SU-DHL-6 (cell line): ENCODE results near the gene AMHR2.
"Not testable (repeated sequence)": the region's sequence is repeated elsewhere in the genome, so short reads cannot be mapped to it uniquely, and the experiment has no call there.

Experiments
- H2AFZ ChIP-seq: fragments of 200-600 bp; sonication (generic); 2 replicates; pipeline ENCODE4 v1.6.1; 2014; ENCODE audit warnings: low read depth, mild to moderate bottlenecking, moderate library complexity, mixed read lengths, antibody characterized with exemption, low read length; ENCODE audit not compliant: severe bottlenecking
- H3F3A ChIP-seq: fragments of 200-600 bp; shearing (Covaris generic); 2 replicates; pipeline ENCODE4 v1.6.0; 2016; ENCODE audit warnings: antibody characterized with exemption, mild to moderate bottlenecking; ENCODE audit not compliant: insufficient read depth
- H3K27ac ChIP-seq: fragments of 200-600 bp; sonication (generic); 2 replicates; pipeline ENCODE4 v1.5.1; 2016; ENCODE audit warnings: low read depth, mild to moderate bottlenecking, low read length, moderate library complexity, mixed read lengths
- H3K27me3 ChIP-seq: fragments of 200-600 bp; sonication (generic), shearing (Covaris generic); 2 replicates; pipeline ENCODE4 v1.6.0; 2014; ENCODE audit warnings: mild to moderate bottlenecking, low read length
- H3K36me3 ChIP-seq: fragments of 200-600 bp; sonication (generic); 2 replicates; pipeline ENCODE4 v1.6.1; 2014; ENCODE audit warnings: mild to moderate bottlenecking, low read length, mixed read lengths
- H3K4me2 ChIP-seq: fragments of 300-600, 200-600 bp; shearing (Covaris generic), sonication (generic); 2 replicates; pipeline ENCODE4 v1.6.0; 2014; ENCODE audit warnings: low read length, low read depth, mild to moderate bottlenecking; ENCODE audit not compliant: poor library complexity, severe bottlenecking
- H3K4me3 ChIP-seq: fragments of 200-600 bp; sonication (generic); 2 replicates; pipeline ENCODE4 v1.5.1; 2014; ENCODE audit warnings: antibody characterized with exemption, low read length, mild to moderate bottlenecking, mixed read lengths; ENCODE audit not compliant: insufficient read depth, poor library complexity, severe bottlenecking
- H3K79me2 ChIP-seq: fragments of 200-600 bp; sonication (generic); 2 replicates; pipeline ENCODE4 v1.6.1; 2014; ENCODE audit warnings: mild to moderate bottlenecking, low read length, moderate library complexity; ENCODE audit not compliant: insufficient read depth
- H3K9ac ChIP-seq: fragments of 200-600 bp; sonication (generic); 2 replicates; pipeline ENCODE4 v1.7.0; 2014; ENCODE audit warnings: mild to moderate bottlenecking, low read length
- H3K9me2 ChIP-seq: fragments of 200-600 bp; sonication (generic); replicated peaks from 2 replicates; pipeline ENCODE4 v1.6.1; 2014; ENCODE audit warnings: low read length; ENCODE audit not compliant: insufficient read depth
- H3K9me3 ChIP-seq: fragments of 200-600 bp; sonication (generic); 2 replicates; pipeline ENCODE4 v1.6.1; 2014; ENCODE audit warnings: low read length, mixed read lengths; ENCODE audit not compliant: insufficient read depth
- H4K20me1 ChIP-seq: fragments of 200-600 bp; sonication (generic); 2 replicates; pipeline ENCODE4 v1.6.1; 2014; ENCODE audit warnings: low read depth, mild to moderate bottlenecking, antibody characterized with exemption, low read length, moderate library complexity, mixed read lengths
- EZH2phosphoT487 ChIP-seq: fragments of 200-600 bp; sonication (generic), shearing (Covaris generic); conservative IDR thresholded peaks from 2 replicates; pipeline ENCODE4 v1.6.1; 2018; ENCODE audit warnings: mild to moderate bottlenecking, antibody characterized with exemption, low read length, moderate library complexity, mixed read lengths
- TF ChIP-seq, protein P1 (sequence below): fragments of 200-600 bp; sonication (generic); IDR thresholded peaks from one replicate; pipeline ENCODE4 v1.5.1; 2017; ENCODE audit warnings: antibody characterized with exemption, mild to moderate bottlenecking, low read length, moderate library complexity; ENCODE audit not compliant: insufficient read depth, poor library complexity, severe bottlenecking

The AMHR2 gene

DNA sequence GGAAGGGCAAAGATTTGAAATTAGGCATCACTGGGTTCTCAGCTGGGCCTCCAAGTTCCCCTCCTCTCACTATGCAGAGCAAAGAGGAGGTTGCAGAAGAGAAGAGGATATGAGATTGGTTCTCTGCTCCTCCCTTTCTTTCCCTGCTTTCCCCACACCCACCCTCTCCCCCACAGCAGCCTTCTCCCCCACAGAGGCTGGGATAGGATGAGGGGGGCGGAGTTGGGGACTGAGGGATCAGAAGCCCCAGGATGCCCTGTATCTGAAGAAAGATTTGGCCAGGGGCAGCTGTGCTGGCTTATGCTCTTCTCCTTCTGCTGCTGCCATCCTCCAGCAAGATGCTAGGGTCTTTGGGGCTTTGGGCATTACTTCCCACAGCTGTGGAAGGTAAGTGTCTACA, at the start of gene AMHR2:
TSS of gene AMHR2 (plus strand) at position 259 of the 400 bp plus-strand sequence. CDS start at position 339, 80 bp downstream.
- Histone ChIP-seq H3K9me3 (no peaks in the 10 kb centered on the region), H3K9me2 (no peaks in the 10 kb centered on the region), H3K9ac (no peak within 1 kb of the TSS), H3K27me3 (no peaks in the 10 kb centered on the region), H2AFZ (no peak within 1 kb of the TSS), H3K36me3 (no peaks in the 10 kb centered on the region), H3F3A (no peaks in the 10 kb centered on the region), H4K20me1 (no peaks in the 10 kb centered on the region), H3K27ac (no peak within 1 kb of the TSS), H3K79me2 (no peaks in the 10 kb centered on the region), H3K4me3 (no peak within 1 kb of the TSS), H3K4me2 (no peak within 1 kb of the TSS)
- TF ChIP-seq, protein P1, sequence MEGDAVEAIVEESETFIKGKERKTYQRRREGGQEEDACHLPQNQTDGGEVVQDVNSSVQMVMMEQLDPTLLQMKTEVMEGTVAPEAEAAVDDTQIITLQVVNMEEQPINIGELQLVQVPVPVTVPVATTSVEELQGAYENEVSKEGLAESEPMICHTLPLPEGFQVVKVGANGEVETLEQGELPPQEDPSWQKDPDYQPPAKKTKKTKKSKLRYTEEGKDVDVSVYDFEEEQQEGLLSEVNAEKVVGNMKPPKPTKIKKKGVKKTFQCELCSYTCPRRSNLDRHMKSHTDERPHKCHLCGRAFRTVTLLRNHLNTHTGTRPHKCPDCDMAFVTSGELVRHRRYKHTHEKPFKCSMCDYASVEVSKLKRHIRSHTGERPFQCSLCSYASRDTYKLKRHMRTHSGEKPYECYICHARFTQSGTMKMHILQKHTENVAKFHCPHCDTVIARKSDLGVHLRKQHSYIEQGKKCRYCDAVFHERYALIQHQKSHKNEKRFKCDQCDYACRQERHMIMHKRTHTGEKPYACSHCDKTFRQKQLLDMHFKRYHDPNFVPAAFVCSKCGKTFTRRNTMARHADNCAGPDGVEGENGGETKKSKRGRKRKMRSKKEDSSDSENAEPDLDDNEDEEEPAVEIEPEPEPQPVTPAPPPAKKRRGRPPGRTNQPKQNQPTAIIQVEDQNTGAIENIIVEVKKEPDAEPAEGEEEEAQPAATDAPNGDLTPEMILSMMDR, result no peak
- no peak for TF ChIP-seq EZH2phosphoT487

DNA sequence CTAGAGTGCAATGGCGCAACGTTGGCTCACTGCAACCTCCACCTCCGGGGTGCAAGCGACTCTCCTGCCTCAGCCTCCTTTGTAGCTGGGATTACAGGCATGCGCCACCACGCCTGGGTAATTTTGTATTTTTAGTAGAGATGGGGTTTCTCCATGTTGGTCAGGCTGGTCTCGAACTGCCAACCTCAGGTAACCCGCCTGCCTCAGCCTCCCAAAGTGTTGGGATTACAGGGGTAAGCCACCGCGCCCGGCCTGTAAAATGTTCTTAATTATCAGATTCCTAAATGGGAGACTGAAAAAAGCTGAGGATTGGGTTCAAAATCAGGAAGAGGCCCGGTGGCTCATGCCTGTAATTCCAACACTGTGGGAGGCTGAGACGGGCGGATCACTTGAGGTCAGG, 49.4 kb upstream of the AMHR2 start:
- not testable (repeated sequence) for H3K9me2 ChIP-seq, H3K9ac ChIP-seq, H3K27me3 ChIP-seq, H2AFZ ChIP-seq, H3K4me2 ChIP-seq, H3K9me3 ChIP-seq, H3K4me3 ChIP-seq, H4K20me1 ChIP-seq, H3K79me2 ChIP-seq, H3K27ac ChIP-seq, H3K36me3 ChIP-seq
- H3F3A ChIP-seq, result peaks cover 26% of the 10 kb centered on the region

DNA sequence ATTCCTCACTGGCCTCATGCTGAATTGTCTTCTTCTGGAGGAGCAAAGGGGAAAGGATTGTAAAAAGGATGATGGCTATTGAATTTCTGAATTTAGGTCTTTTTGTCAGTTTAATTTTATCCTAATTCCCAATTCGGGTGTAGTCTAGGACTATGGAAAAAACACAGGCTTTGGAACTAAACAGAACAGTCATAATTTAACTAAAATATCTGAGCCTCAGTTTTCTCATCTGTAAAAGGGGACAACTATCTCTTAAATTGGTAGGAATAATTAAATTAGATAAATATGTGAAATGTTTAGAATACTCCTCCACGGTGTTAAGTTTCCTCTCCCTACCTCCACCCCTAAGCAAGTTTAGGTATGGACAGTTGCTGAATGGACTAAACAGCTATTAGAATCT, 46.9 kb upstream of the AMHR2 start:
- Histone ChIP-seq H3K4me2 (no peak overlapping the region), H3K79me2 (peaks cover 8% of the 10 kb centered on the region), H3K9ac (no peak overlapping the region), H3K36me3 (no peaks in the 10 kb centered on the region), H3K9me2 (no peaks in the 10 kb centered on the region), H2AFZ (no peak overlapping the region), H3F3A (peaks cover 29% of the 10 kb centered on the region; the same call in 1 of the 2 replicates), H3K27me3 (no peaks in the 10 kb centered on the region), H3K4me3 (no peak overlapping the region), H3K9me3 (no peaks in the 10 kb centered on the region), H3K27ac (no peak overlapping the region), H4K20me1 (no peaks in the 10 kb centered on the region)
- no peak for TF ChIP-seq EZH2phosphoT487
- TF ChIP-seq, protein P1, result no peak

DNA sequence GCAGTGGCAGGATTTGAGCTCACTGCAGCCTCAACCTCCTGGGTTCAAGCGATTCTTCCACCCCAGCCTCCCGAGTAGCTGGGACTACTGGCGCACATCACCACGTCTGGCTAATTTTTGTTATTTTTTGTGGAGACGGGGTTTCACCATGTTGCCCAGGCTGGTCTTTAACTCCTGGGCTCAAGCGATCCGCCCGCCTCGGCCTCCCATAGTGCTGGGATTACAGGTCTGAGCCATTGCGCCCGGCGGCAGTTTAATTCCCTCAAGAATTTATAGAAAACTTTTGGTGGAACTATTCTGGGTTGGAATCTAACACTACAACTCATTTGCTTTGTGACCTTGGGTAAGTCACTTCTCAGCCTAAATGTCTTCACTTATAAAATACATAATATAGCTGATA, 45.4 kb upstream of the AMHR2 start:
- Histone ChIP-seq H2AFZ (peak overlapping the region; percentile 90), H3K79me2 (peaks cover 23% of the 10 kb centered on the region), H3K27ac (peak overlapping the region; percentile 77), H3K9me2 (no peaks in the 10 kb centered on the region), H3F3A (peaks cover 27% of the 10 kb centered on the region; the same call in 1 of the 2 replicates), H3K27me3 (no peaks in the 10 kb centered on the region), H3K4me2 (peak overlapping the region; percentile 67), H3K36me3 (no peaks in the 10 kb centered on the region; the same call in 1 of the 2 replicates), H3K9ac (peak overlapping the region; percentile 65), H3K9me3 (no peaks in the 10 kb centered on the region), H3K4me3 (no peak overlapping the region), H4K20me1 (no peaks in the 10 kb centered on the region)
- TF ChIP-seq, protein P1, result no peak
- no peak for TF ChIP-seq EZH2phosphoT487
